Fibroblast of peridontal ligament (primary cell): ENCODE measurements around the gene PLEKHG4B.

Source experiments
- DNase-seq: peaks from one replicate; pipeline ENCODE4 v3.0.0-alpha.2; 2010; ENCODE audit errors: extremely low read depth

Gene PLEKHG4B

GRCh38 chr5:94113-94892 lies 2.3 kb downstream of the PLEKHG4B start:
- DNase-seq, result no peak

GRCh38 chr5:95241-95980 lies 3.4 kb downstream of the PLEKHG4B start:
- no peak for DNase-seq

GRCh38 chr5:96976-97660 lies 5.2 kb downstream of the PLEKHG4B start:
- no peak for DNase-seq

- DNase-seq, result no peak
Observed at GRCh38 chr5:99815-100214, 7.8 kb downstream of the PLEKHG4B start.

GRCh38 chr5:102411-103043 lies 10.6 kb downstream of the PLEKHG4B start:
- no peak for DNase-seq

GRCh38 chr5:104106-104505 lies 12.1 kb downstream of the PLEKHG4B start:
- DNase-seq, result peak; percentile 14

- DNase-seq, result no peak
Observed at GRCh38 chr5:104778-105296, 12.9 kb downstream of the PLEKHG4B start.

- no peak for DNase-seq
Observed at GRCh38 chr5:105504-106070, 13.6 kb downstream of the PLEKHG4B start.

GRCh38 chr5:106587-106986 lies 14.6 kb downstream of the PLEKHG4B start:
- no peak for DNase-seq

- DNase-seq, result no peak
Observed at GRCh38 chr5:107526-107925, 15.6 kb downstream of the PLEKHG4B start.

GRCh38 chr5:109826-110225 lies 17.9 kb downstream of the PLEKHG4B start:
- DNase-seq, result no peak

- no peak for DNase-seq
Observed at GRCh38 chr5:110270-110888, 18.4 kb downstream of the PLEKHG4B start.

GRCh38 chr5:111171-111570 lies 19.2 kb downstream of the PLEKHG4B start:
- no peak for DNase-seq

- DNase-seq, result no peak
Observed at GRCh38 chr5:119486-120097, 27.6 kb downstream of the PLEKHG4B start.

- DNase-seq, result no peak
Observed at GRCh38 chr5:121432-121831, 29.5 kb downstream of the PLEKHG4B start.

GRCh38 chr5:125815-126214 lies 33.8 kb downstream of the PLEKHG4B start:
- DNase-seq, result no peak

GRCh38 chr5:126806-127205 lies 34.8 kb downstream of the PLEKHG4B start:
- no peak for DNase-seq

- no peak for DNase-seq
Observed at GRCh38 chr5:127886-128285, 35.9 kb downstream of the PLEKHG4B start.

- DNase-seq, result no peak
Observed at GRCh38 chr5:128446-128845, 36.5 kb downstream of the PLEKHG4B start.

- DNase-seq, result no peak
Observed at GRCh38 chr5:129148-129547, 37.2 kb downstream of the PLEKHG4B start.

- peak; percentile 47 for DNase-seq
Observed at GRCh38 chr5:129820-130219, 37.9 kb downstream of the PLEKHG4B start.
